K562 (cell line): Measurements from ENCODE around the gene FOXP3. TPM values are rescaled to one million over a fixed set of nuclear protein-coding genes. Genes with fewer than 3 reads are reported as not detected.

Experiments used
- ATAC-seq: fragments of 200-7000 bp; cut with Tn5 transposase; 3 replicates; pipeline ENCODE4 v1.9.1; 2020; ENCODE audit warnings: moderate library complexity
- BruUV-seq: library from RNA; stranded (reverse); fragments of 400-500 nt; replicated peaks from 2 replicates; lab custom pipeline; 2021; lab: Mats Ljungman, UMichigan
- CTCF ChIA-PET: fragments of 300-600 bp; formaldehyde crosslinking; extraction: SDS; loops from one replicate; lab custom pipeline; 2021; ENCODE audit warnings: low intra/inter-chr PET ratio; lab: Yijun Ruan, JAX
- POLR2A ChIA-PET: fragments of 300-600, 350-650 bp; sonication (Branson Sonifier 250); formaldehyde crosslinking; extraction: SDS; loops from one replicate; lab custom pipeline; 2021; ENCODE audit warnings: antibody characterized with exemption, inconsistent platforms; lab: Yijun Ruan, JAX
- DNase-seq, 4 experiments: peaks; one replicate each; pipeline versions ENCODE4 v3.0.0 to v3.0.0-alpha.2; 2011 to 2018; ENCODE audit warnings: low spot score in 3 of 4, mixed read lengths in 3 of 4; ENCODE audit errors: extremely low read depth in 1 of 4
- FAIRE-seq: peaks from 2 replicates; lab custom pipeline; 2011; peaks lifted over from hg19 to GRCh38; lab: Jason Lieb, UNC
- H2AFZ ChIP-seq: 2 replicates; pipeline ENCODE4 v1.6.0; 2011; ENCODE audit warnings: low read depth, low read length, control low read depth, inconsistent platforms
- H3K27ac ChIP-seq: fragments of 200-600 bp; 3 replicates; pipeline ENCODE4 v1.8.0; 2011; ENCODE audit warnings: low read depth, mild to moderate bottlenecking, control low read depth, inconsistent platforms, low read length, moderate library complexity, mixed read lengths; ENCODE audit errors: extremely low read depth
- H3K27me3 ChIP-seq, 2 experiments: fragments of 300-600 bp in 1 of 2; 2 replicates in 1 of 2; 3 replicates in 1 of 2; pipeline versions ENCODE4 v1.6.0 to v1.8.0; 2011; ENCODE audit warnings: inconsistent platforms in 2 of 2, low read length in 2 of 2, mild to moderate bottlenecking in 1 of 2, mixed read lengths in 1 of 2, moderate library complexity in 1 of 2; ENCODE audit not compliant: control insufficient read depth in 2 of 2, insufficient read depth in 2 of 2
- H3K36me3 ChIP-seq: fragments of 300-600 bp; 3 replicates; pipeline ENCODE4 v1.8.0; 2011; ENCODE audit warnings: mild to moderate bottlenecking, low read length, inconsistent platforms; ENCODE audit not compliant: control insufficient read depth, insufficient read depth
- H3K4me1 ChIP-seq, 2 experiments: fragments of 200-600 bp in 1 of 2; replicated peaks in 1 of 2; 2 replicates in 1 of 2; 3 replicates in 1 of 2; pipeline versions ENCODE4 v1.5.1 to v1.8.0; 2011; ENCODE audit warnings: inconsistent platforms in 2 of 2, low read length in 2 of 2, mild to moderate bottlenecking in 1 of 2, mixed read lengths in 1 of 2, moderate library complexity in 1 of 2; ENCODE audit not compliant: control insufficient read depth in 2 of 2, insufficient read depth in 2 of 2
- H3K4me2 ChIP-seq: 2 replicates; pipeline ENCODE4 v1.6.1; 2011; ENCODE audit warnings: low read length, control low read depth, inconsistent platforms, mixed read lengths; ENCODE audit not compliant: insufficient read depth
- H3K4me3 ChIP-seq: fragments of 200-600 bp; sonication (generic), shearing (Covaris generic); 2 replicates; pipeline ENCODE4 v1.5.1; 2016; ENCODE audit warnings: control low read depth, inconsistent platforms
- H3K79me2 ChIP-seq: fragments of 200-600 bp; 3 replicates; pipeline ENCODE4 v1.8.0; 2011; ENCODE audit warnings: low read length, inconsistent platforms; ENCODE audit not compliant: control insufficient read depth, insufficient read depth
- H3K9ac ChIP-seq, 2 experiments: 2 replicates each; pipeline versions ENCODE4 v1.6.0 to v1.6.1; 2011; ENCODE audit warnings: low read depth in 2 of 2, low read length in 2 of 2, control low read depth in 1 of 2, inconsistent platforms in 1 of 2, mild to moderate bottlenecking in 1 of 2, mixed read lengths in 1 of 2; ENCODE audit not compliant: insufficient read depth in 1 of 2
- H3K9me1 ChIP-seq: one replicate; pipeline ENCODE4 v1.6.0; 2011; ENCODE audit warnings: inconsistent platforms, mild to moderate bottlenecking, low read length, moderate library complexity; ENCODE audit not compliant: control insufficient read depth, insufficient read depth
- H3K9me3 ChIP-seq: replicated peaks from 2 replicates; pipeline ENCODE4 v1.5.1; 2011; ENCODE audit warnings: low read depth, low read length, inconsistent platforms; ENCODE audit not compliant: control insufficient read depth, insufficient read depth
- H4K20me1 ChIP-seq: replicated peaks from 2 replicates; pipeline ENCODE4 v1.6.1; 2011; ENCODE audit warnings: low read length, inconsistent platforms, mixed read lengths; ENCODE audit not compliant: control insufficient read depth, insufficient read depth
- MIER1 ChIP-seq: fragments of 450-650 bp; IDR thresholded peaks from 2 replicates; pipeline ENCODE4 v1.6.1; 2016; ENCODE audit warnings: antibody characterized with exemption, mild to moderate bottlenecking, low read depth
- NR2C1 ChIP-seq, 2 experiments: fragments of 450-650 bp; IDR thresholded peaks; 2 replicates each; pipeline ENCODE4 v1.6.1; 2017; ENCODE audit warnings: mild to moderate bottlenecking in 2 of 2, antibody characterized with exemption in 1 of 2, inconsistent platforms in 1 of 2, missing compliant biosample characterization in 1 of 2, missing genetic modification characterization in 1 of 2
- RBM15 ChIP-seq: fragments of 200-400 bp; formaldehyde crosslinking; IDR thresholded peaks from 2 replicates; pipeline ENCODE4 v1.6.1; 2018; ENCODE audit warnings: mild to moderate bottlenecking, low read length, moderate library complexity; ENCODE audit not compliant: insufficient read depth
- ZKSCAN1 ChIP-seq: fragments of 150-350 bp; IDR thresholded peaks from 2 replicates; pipeline ENCODE4 v1.6.1; 2016; ENCODE audit warnings: low read depth, low read length
- ZNF121 ChIP-seq: sonication (generic); formaldehyde crosslinking; conservative IDR thresholded peaks from 2 replicates; pipeline ENCODE4 v1.8.0; 2022; ENCODE audit warnings: missing genetic modification reagents
- ZNF23 ChIP-seq: fragments of 250-450 bp; sonication (Bioruptor Pico); IDR thresholded peaks from 2 replicates; pipeline ENCODE4 v1.4.0; 2020; ENCODE audit warnings: mild to moderate bottlenecking
- ZNF24 ChIP-seq: fragments of 450-650 bp; IDR thresholded peaks from 2 replicates; pipeline ENCODE4 v1.6.1; 2016
- WGBS: fragments of 100-300 bp; shearing (Covaris generic); methylation state at CpG from one replicate; pipeline ENCODE4 v1.1.6; 2016; ENCODE audit warnings: low coverage, mixed read lengths; ENCODE audit not compliant: insufficient coverage; ENCODE audit errors: missing lambda C conversion rate; 5-methylcytosine and 5-hydroxymethylcytosine counted together
- in situ Hi-C: fragments of 300-500 bp; cut with MboI; formaldehyde crosslinking; loops from 4 replicates; pipeline ENCODE4 v1.15.0; 2018; ENCODE audit warnings: inconsistent platforms, mixed read lengths
- intact Hi-C: fragments of 100-400 bp; cut with micrococcal nuclease; formaldehyde crosslinking; loops from 2 replicates; pipeline ENCODE4 v1.14.2; 2022
- polyA plus RNA-seq, 8 experiments: library from polyadenylated mRNA; depleted of rRNA in 4 of 8; stranded (reverse) in 5 of 8; unstranded in 3 of 8; fragments of >200 nt; fragmentation: Nextera tagmentation in 2 of 8; fragmentation: Illumina TruSeq in 1 of 8; extraction: Ambion mirVana in 2 of 8; extraction: Trizol in 1 of 8; gene quantifications; 2 replicates each; pipeline versions ENCODE4 v1.2.1 to v1.2.3, GENCODE V29; 2011 to 2014; ENCODE audit warnings: inconsistent platforms in 1 of 8, missing spikeins in 1 of 8
- total RNA-seq, 7 experiments: library from RNA; depleted of rRNA in 6 of 7; stranded (reverse); fragments of >200 nt in 6 of 7; fragmentation: Illumina TruSeq in 2 of 7; extraction: Trizol in 2 of 7; gene quantifications; 2 replicates each; pipeline versions ENCODE4 v1.2.1 to v1.2.3, GENCODE V29; 2011 to 2021; ENCODE audit warnings: low replicate concordance in 1 of 7

The FOXP3 gene
- total and polyA plus RNA-seq, 9 of the 15 experiments (the other 6 are each of a cell fraction or from before 2014, with no cell fraction given), result 0.04 to 0.24 (median 0.07) TPM; not detected in 4

DNA sequence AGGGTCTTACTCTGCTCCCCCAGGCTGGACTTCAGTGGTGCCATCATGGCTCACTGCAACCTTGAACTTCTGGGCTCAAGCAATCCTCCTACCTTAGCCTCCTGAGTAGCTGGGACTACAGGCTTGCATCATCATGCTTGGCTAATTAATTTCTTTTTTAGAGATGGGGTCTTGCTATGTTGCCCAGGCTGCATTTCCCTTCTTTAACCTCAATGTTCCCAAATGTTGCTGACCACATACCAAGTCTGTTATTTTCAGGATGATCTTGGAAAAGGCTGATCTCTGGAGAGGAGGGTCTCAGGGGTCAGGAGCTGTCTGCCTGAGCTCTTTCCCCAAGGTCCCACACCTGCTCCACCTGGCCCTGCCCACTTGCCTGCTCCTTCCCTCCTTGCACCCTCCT is 44.4 kb downstream of the FOXP3 start:
- H3K9me3 ChIP-seq, result no peaks in the 10 kb centered on the region
- H3K27ac ChIP-seq, result no peak overlapping the region
- CTCF ChIA-PET, result no interaction called here
- POLR2A ChIA-PET, result no interaction called here
- H3K79me2 ChIP-seq, result no peaks in the 10 kb centered on the region
- no peaks in the 10 kb centered on the region for H4K20me1 ChIP-seq
- no peak overlapping the region for H3K4me3 ChIP-seq
- FAIRE-seq (no peak), DNase-seq (no peak), ATAC-seq (no peak)
- intact Hi-C loops (no loop called here), in situ Hi-C loops (no loop called here)
- H3K27me3 ChIP-seq, result peaks cover 3 to 26% of the 10 kb centered on the region in 2 experiments; a peak in 3 of 5 replicates
- no peaks in the 10 kb centered on the region for H3K36me3 ChIP-seq
- TF ChIP-seq ZNF24 (no peak), ZNF23 (CRISPR knock-in tag) (no peak), ZKSCAN1 (no peak), MIER1 (no peak), ZNF121 (peak; percentile 84)
- H2AFZ ChIP-seq, result no peak overlapping the region
- no peak overlapping the region for H3K9ac ChIP-seq
- no TSS peak for BruUV-seq
- H3K9me1 ChIP-seq, result no peaks in the 10 kb centered on the region
- H3K4me1 ChIP-seq, result no peaks in the 10 kb centered on the region; a peak in 1 of 5 replicates
- H3K4me2 ChIP-seq, result no peak overlapping the region

DNA sequence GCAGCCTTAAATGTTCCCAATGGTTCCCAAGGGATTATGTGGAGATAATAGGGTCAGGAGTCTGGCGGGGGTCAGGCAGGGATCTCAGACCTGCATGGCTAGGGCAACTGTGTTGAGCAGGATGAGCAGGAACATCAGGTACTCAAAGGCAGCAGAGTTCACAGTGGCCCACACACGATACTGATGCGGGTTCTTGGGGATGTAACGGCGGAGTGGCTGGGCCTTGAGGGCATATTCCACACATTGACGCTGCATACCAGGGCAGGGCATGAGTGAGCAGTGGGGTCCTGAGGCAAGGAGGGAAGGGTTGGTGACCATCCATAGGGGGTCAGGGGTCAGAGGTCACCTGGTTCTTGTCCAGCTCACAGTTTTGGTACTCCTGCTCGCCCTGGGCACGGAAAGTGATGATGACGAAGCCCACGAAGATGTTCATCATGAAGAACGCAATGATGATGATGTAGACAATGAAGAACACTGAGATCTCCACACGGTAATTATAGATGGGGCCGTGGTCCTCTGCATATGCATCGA is 49.4 kb downstream of the FOXP3 start:
- H3K9ac ChIP-seq, result no peak overlapping the region
- TF ChIP-seq RBM15 (no peak), NR2C1 (IDR thresholded peaks at IDR 0.05) (peak; percentile 54; the same call in 1 of the 2 replicates), NR2C1 (tag; IDR thresholded peaks at IDR 0.05) (peak; percentile 62)
- CTCF ChIA-PET, result no interaction called here
- H3K9me3 ChIP-seq, result no peaks in the 10 kb centered on the region
- no peak overlapping the region for H3K4me2 ChIP-seq
- no peaks in the 10 kb centered on the region for H3K36me3 ChIP-seq
- H3K4me3 ChIP-seq, result no peak overlapping the region
- no peak overlapping the region for H2AFZ ChIP-seq
- no peak for DNase-seq
- WGBS, result 13% methylated on average over 8 of the region's 14 CpGs
- in situ Hi-C loops, result no loop called here
- ATAC-seq, result no peak
- H4K20me1 ChIP-seq, result no peaks in the 10 kb centered on the region
- H3K9me1 ChIP-seq, result no peaks in the 10 kb centered on the region
- no peak for FAIRE-seq
- peaks cover 3 to 19% of the 10 kb centered on the region in 2 experiments; a peak in 3 of 5 replicates for H3K27me3 ChIP-seq
- POLR2A ChIA-PET, result interaction anchor here (1.4 kb wide), 1 partner anchor 13 kb away, joined by 3 read pairs; no protein-coding TSS in a partner anchor
- no peaks in the 10 kb centered on the region for H3K79me2 ChIP-seq
- no peaks in the 10 kb centered on the region; a peak in 2 of 5 replicates for H3K4me1 ChIP-seq
- H3K27ac ChIP-seq, result no peak overlapping the region
- BruUV-seq, result no TSS peak
- intact Hi-C loops, result no loop called here
